ENCODE data around the gene POR.

Gene POR

GRCh38 chr7:75962607-75963380 lies 47.8 kb downstream of the POR start:
- H3K9ac ChIP-seq (ENCODE audit: low read length), result no peak overlapping the region
- no peak overlapping the region for H3K4me3 ChIP-seq (ENCODE audit: low read depth, low read length, poor library complexity, severe bottlenecking)
- H3F3A ChIP-seq (ENCODE audit: insufficient read depth, low read length), result no peaks in the 10 kb centered on the region
- H3K27ac ChIP-seq (ENCODE audit: low read depth, low read length, poor library complexity, severe bottlenecking), result no peak overlapping the region
- no peaks in the 10 kb centered on the region for H3K79me2 ChIP-seq (ENCODE audit: insufficient read depth, low read length)
- H3K9me2 ChIP-seq (ENCODE audit: low read depth, low read length), result no peaks in the 10 kb centered on the region
- H3K9me3 ChIP-seq (ENCODE audit: low read length), result no peaks in the 10 kb centered on the region
- TF ChIP-seq EZH2 (IDR thresholded peaks at IDR 0.05; ENCODE audit: borderline replicate concordance, low read length) (no peak), CTCF (IDR thresholded peaks at IDR 0.05; ENCODE audit: low read length) (no peak)
- H3K4me2 ChIP-seq (ENCODE audit: low read length), result no peak overlapping the region
- H3K27me3 ChIP-seq (ENCODE audit: insufficient read depth, low read length), result no peaks in the 10 kb centered on the region
- no peak overlapping the region for H2AFZ ChIP-seq (ENCODE audit: low read length)
- peaks cover 7% of the 10 kb centered on the region for H3K36me3 ChIP-seq (ENCODE audit: insufficient read depth, low read length)
- H3K4me1 ChIP-seq (ENCODE audit: insufficient read depth, low read length, severe bottlenecking), result no peaks in the 10 kb centered on the region
- no peaks in the 10 kb centered on the region for H4K20me1 ChIP-seq (ENCODE audit: insufficient read depth, low read length)

GRCh38 chr7:75963381-75963995 lies 48.5 kb downstream of the POR start:
- H3K9me3 ChIP-seq (ENCODE audit: low read length), result no peaks in the 10 kb centered on the region
- no peak overlapping the region for H3K4me2 ChIP-seq (ENCODE audit: low read length)
- no peak overlapping the region for H3K9ac ChIP-seq (ENCODE audit: low read length)
- no peak overlapping the region for H3K27ac ChIP-seq (ENCODE audit: low read depth, low read length, poor library complexity, severe bottlenecking)
- TF ChIP-seq EZH2 (IDR thresholded peaks at IDR 0.05; ENCODE audit: borderline replicate concordance, low read length), result no peak
- TF ChIP-seq CTCF (IDR thresholded peaks at IDR 0.05; ENCODE audit: low read length), result no peak
- no peaks in the 10 kb centered on the region for H3K27me3 ChIP-seq (ENCODE audit: insufficient read depth, low read length)
- no peak overlapping the region for H3K4me3 ChIP-seq (ENCODE audit: low read depth, low read length, poor library complexity, severe bottlenecking)
- H4K20me1 ChIP-seq (ENCODE audit: insufficient read depth, low read length), result no peaks in the 10 kb centered on the region
- H2AFZ ChIP-seq (ENCODE audit: low read length), result no peak overlapping the region
- H3K79me2 ChIP-seq (ENCODE audit: insufficient read depth, low read length), result no peaks in the 10 kb centered on the region
- H3K4me1 ChIP-seq (ENCODE audit: insufficient read depth, low read length, severe bottlenecking), result no peaks in the 10 kb centered on the region
- peaks cover under 1% of the 10 kb centered on the region; the same call in 1 of the 2 replicates for H3K36me3 ChIP-seq (ENCODE audit: insufficient read depth, low read length)
- H3F3A ChIP-seq (ENCODE audit: insufficient read depth, low read length), result no peaks in the 10 kb centered on the region
- no peaks in the 10 kb centered on the region for H3K9me2 ChIP-seq (ENCODE audit: low read depth, low read length)

- Histone ChIP-seq H3K4me3 (ENCODE audit: low read depth, low read length, poor library complexity, severe bottlenecking) (no peak overlapping the region), H3K27me3 (ENCODE audit: insufficient read depth, low read length) (no peaks in the 10 kb centered on the region), H3K4me2 (ENCODE audit: low read length) (no peak overlapping the region), H3K36me3 (ENCODE audit: insufficient read depth, low read length) (no peaks in the 10 kb centered on the region; the same call in 1 of the 2 replicates), H3K27ac (ENCODE audit: low read depth, low read length, poor library complexity, severe bottlenecking) (no peak overlapping the region), H3K4me1 (ENCODE audit: insufficient read depth, low read length, severe bottlenecking) (no peaks in the 10 kb centered on the region), H4K20me1 (ENCODE audit: insufficient read depth, low read length) (no peaks in the 10 kb centered on the region), H3K9me2 (ENCODE audit: low read depth, low read length) (no peaks in the 10 kb centered on the region), H3K9me3 (ENCODE audit: low read length) (no peaks in the 10 kb centered on the region), H3F3A (ENCODE audit: insufficient read depth, low read length) (no peaks in the 10 kb centered on the region), H2AFZ (ENCODE audit: low read length) (no peak overlapping the region), H3K9ac (ENCODE audit: low read length) (no peak overlapping the region), H3K79me2 (ENCODE audit: insufficient read depth, low read length) (no peaks in the 10 kb centered on the region)
- TF ChIP-seq CTCF (IDR thresholded peaks at IDR 0.05; ENCODE audit: low read length), result no peak
- no peak for TF ChIP-seq EZH2 (IDR thresholded peaks at IDR 0.05; ENCODE audit: borderline replicate concordance, low read length)
These were observed 50.7 kb downstream of the POR start for GRCh38 chr7:75965617-75966016.

Measured in OCI-LY1 (cell line).